ENCODE results near the gene CCDC92. TPM values are rescaled to one million over a fixed set of nuclear protein-coding genes. Genes with fewer than 3 reads are reported as not detected.
A peak's percentile ranks its signal among the peaks of the same experiment; 100 is the strongest.

CCDC92 gene
- total and polyA plus RNA-seq, 2 experiments from 2014 or later, result 49.3 to 67.0 TPM

- no peak for DNase-seq (ENCODE audit: low read depth in 1 of 2, low spot score in 1 of 2)
- no peak overlapping the region for H3K27ac ChIP-seq
- H3K4me1 ChIP-seq (ENCODE audit: low read depth), result no peaks in the 10 kb centered on the region
- no peak overlapping the region for H3K4me3 ChIP-seq
- peaks cover 27% of the 10 kb centered on the region for H3K36me3 ChIP-seq
- H3K27me3 ChIP-seq, result no peaks in the 10 kb centered on the region
- no peaks in the 10 kb centered on the region for H3K9me3 ChIP-seq (ENCODE audit: low read depth)
- no peak for TF ChIP-seq CTCF (IDR thresholded peaks at IDR 0.05; ENCODE audit: low read depth, low read length)
These were observed 32.0 kb downstream of the CCDC92 start for GRCh38 chr12:123940627-123940966.

GRCh38 chr12:123939716-123940626 is 32.7 kb downstream of the CCDC92 start:
- Histone ChIP-seq H3K36me3 (peaks cover 27% of the 10 kb centered on the region), H3K9me3 (ENCODE audit: low read depth) (no peaks in the 10 kb centered on the region), H3K4me3 (no peak overlapping the region), H3K27ac (no peak overlapping the region), H3K4me1 (ENCODE audit: low read depth) (no peaks in the 10 kb centered on the region), H3K27me3 (no peaks in the 10 kb centered on the region)
- TF ChIP-seq CTCF (IDR thresholded peaks at IDR 0.05; ENCODE audit: low read depth, low read length), result no peak
- DNase-seq (ENCODE audit: low read depth in 1 of 2, low spot score in 1 of 2), result no peak

DNA sequence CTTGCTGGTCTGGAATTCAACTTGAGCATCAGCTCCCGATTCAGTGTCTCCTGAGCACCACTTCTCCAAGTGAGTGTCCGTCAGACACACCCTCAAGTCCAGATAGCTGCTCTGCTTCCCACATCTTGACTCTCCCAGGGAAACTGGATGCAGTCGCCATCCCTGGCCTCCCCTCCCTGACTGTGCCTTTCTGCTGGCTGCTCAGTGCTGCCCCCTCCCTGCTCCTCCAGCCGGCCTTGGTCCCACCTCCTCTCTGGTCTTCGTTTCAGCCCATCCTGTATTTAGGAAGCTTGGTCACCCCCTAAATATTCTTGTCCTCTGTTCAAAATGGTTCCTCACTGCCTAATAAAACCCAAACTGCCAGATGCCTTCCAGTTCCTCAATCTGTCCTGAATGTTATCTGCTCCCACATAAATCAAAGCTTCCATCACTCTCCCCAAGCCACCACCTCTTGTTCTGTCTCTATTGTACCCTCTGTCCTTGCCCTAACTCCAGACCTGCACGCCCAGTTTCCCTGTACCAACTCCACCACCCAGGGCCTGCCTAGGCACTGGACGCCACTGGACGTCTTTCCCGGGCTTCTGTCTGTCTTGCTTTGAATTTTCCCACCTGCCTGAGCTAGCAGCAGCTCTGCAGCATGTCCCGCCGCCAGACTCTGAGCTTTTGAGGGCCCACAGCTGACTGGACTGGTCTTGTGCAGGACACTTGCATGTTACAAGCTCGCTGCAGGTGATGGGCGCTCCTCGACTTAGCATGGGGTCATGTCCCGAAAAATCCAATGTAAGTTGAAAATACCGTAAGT is 33.8 kb downstream of the CCDC92 start:
- peak; percentile 10 to 32 for DNase-seq (ENCODE audit: low read depth in 1 of 2, low spot score in 1 of 2)

DNA sequence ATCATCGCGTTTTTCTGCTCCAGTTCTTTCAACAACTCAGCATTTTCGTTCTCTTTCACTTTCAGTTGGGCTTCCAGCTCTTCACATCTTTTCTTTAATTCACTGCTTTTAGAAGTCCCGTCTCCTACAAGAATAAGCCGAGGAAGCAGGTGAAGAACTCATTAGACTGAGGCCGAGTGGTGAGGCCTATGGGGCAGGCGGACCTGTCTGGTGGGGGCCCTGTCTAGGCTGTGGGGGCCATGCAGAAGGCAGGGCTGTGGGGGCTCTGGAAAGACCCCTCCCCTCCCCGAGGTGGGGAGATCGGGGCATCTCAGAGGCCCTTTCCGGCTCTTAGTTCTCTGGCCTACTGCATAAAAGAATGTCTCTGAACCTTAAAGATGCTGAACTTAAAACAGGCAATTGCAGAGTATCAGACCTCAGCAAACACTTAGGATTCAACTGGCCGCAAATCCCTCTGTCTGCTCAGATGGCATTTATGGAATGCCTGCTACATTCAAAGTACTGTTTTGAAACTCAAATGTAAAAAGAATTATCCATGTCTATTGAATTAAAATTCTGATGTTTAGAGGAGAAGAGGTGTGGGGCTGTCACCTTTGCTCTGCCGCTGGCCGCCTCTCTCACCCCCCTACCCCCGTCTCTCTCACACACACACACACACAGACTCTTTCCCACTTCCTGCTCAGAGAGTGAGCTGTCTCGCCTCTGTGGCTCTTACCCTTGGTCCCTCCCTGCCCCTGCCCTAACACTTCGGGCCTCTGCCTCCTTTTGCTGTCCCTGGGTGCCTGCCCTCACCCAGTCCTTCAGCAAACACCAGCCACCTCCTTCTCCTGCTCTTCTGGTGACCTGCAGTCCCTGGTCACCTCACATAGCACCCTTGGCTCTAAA is 34.7 kb downstream of the CCDC92 start:
- Histone ChIP-seq H3K36me3 (peaks cover 22% of the 10 kb centered on the region), H3K27ac (no peak overlapping the region), H3K4me3 (no peak overlapping the region), H3K9me3 (ENCODE audit: low read depth) (no peaks in the 10 kb centered on the region), H3K27me3 (no peaks in the 10 kb centered on the region), H3K4me1 (ENCODE audit: low read depth) (no peaks in the 10 kb centered on the region)
- no peak for TF ChIP-seq CTCF (IDR thresholded peaks at IDR 0.05; ENCODE audit: low read depth, low read length)
- no peak for DNase-seq (ENCODE audit: low read depth in 1 of 2, low spot score in 1 of 2)

More for the DNA sequence above, 33.8 kb downstream of the CCDC92 start:
- H3K4me1 ChIP-seq (ENCODE audit: low read depth), result no peaks in the 10 kb centered on the region
- H3K27me3 ChIP-seq, result no peaks in the 10 kb centered on the region
- peak; percentile 44 for TF ChIP-seq CTCF (IDR thresholded peaks at IDR 0.05; ENCODE audit: low read depth, low read length)
- no peaks in the 10 kb centered on the region for H3K9me3 ChIP-seq (ENCODE audit: low read depth)
- H3K4me3 ChIP-seq, result no peak overlapping the region
- no peak overlapping the region for H3K27ac ChIP-seq
- H3K36me3 ChIP-seq, result peaks cover 27% of the 10 kb centered on the region
